Stimulated activated naive CD8-positive, alpha-beta T cell treated with anti-CD3 and anti-CD28 coated beads, Interleukin-15, Interleukin-2, amounts not matched to agents 100 ng/mL and 50 ng/mL, for 24 hours (primary cell): ENCODE measurements around the gene TMEM203.

Experiments
- H3K27ac Mint-ChIP-seq: one replicate; pipeline ENCODE4 v1.8.0; 2021; ENCODE audit warnings: mild to moderate bottlenecking, mixed read lengths
- H3K27me3 Mint-ChIP-seq: one replicate; pipeline ENCODE4 v1.8.0; 2021; ENCODE audit warnings: mixed read lengths
- H3K36me3 Mint-ChIP-seq: one replicate; pipeline ENCODE4 v1.8.0; 2021; ENCODE audit warnings: low read depth, mixed read lengths
- H3K4me1 Mint-ChIP-seq: one replicate; pipeline ENCODE4 v1.8.0; 2021; ENCODE audit warnings: low read depth, mixed read lengths
- H3K4me3 Mint-ChIP-seq: one replicate; pipeline ENCODE4 v1.8.0; 2021; ENCODE audit warnings: mild to moderate bottlenecking, mixed read lengths
- H3K9me3 Mint-ChIP-seq: one replicate; pipeline ENCODE4 v1.8.0; 2021; ENCODE audit warnings: mixed read lengths

TMEM203 gene

GRCh38 chr9:137167277-137167746 is 38.1 kb downstream of the TMEM203 start:
- Mint-ChIP-seq H3K27me3 (peaks cover 21% of the 10 kb centered on the region), H3K9me3 (no peaks in the 10 kb centered on the region), H3K27ac (no peak overlapping the region), H3K4me3 (no peak overlapping the region), H3K4me1 (peaks cover 4% of the 10 kb centered on the region), H3K36me3 (no peaks in the 10 kb centered on the region)

- Mint-ChIP-seq H3K4me1 (peaks cover 4% of the 10 kb centered on the region), H3K4me3 (no peak overlapping the region), H3K9me3 (no peaks in the 10 kb centered on the region), H3K27ac (no peak overlapping the region), H3K27me3 (peaks cover 24% of the 10 kb centered on the region), H3K36me3 (no peaks in the 10 kb centered on the region)
These were observed 38.8 kb downstream of the TMEM203 start for GRCh38 chr9:137166380-137167229.

- Mint-ChIP-seq H3K36me3 (no peaks in the 10 kb centered on the region), H3K4me1 (peaks cover 4% of the 10 kb centered on the region), H3K4me3 (no peak overlapping the region), H3K9me3 (no peaks in the 10 kb centered on the region), H3K27ac (no peak overlapping the region), H3K27me3 (peaks cover 22% of the 10 kb centered on the region)
These were observed 40.1 kb downstream of the TMEM203 start for GRCh38 chr9:137165250-137165836.

GRCh38 chr9:137164370-137165249 is 40.8 kb downstream of the TMEM203 start:
- H3K4me3 Mint-ChIP-seq = no peak overlapping the region
- no peaks in the 10 kb centered on the region for H3K36me3 Mint-ChIP-seq

GRCh38 chr9:137163805-137164204 is 41.6 kb downstream of the TMEM203 start:
- H3K27me3 Mint-ChIP-seq = peaks cover 29% of the 10 kb centered on the region
- H3K4me1 Mint-ChIP-seq = peaks cover 7% of the 10 kb centered on the region
- no peak overlapping the region for H3K4me3 Mint-ChIP-seq
- no peaks in the 10 kb centered on the region for H3K9me3 Mint-ChIP-seq
- H3K27ac Mint-ChIP-seq = no peak overlapping the region
- H3K36me3 Mint-ChIP-seq = no peaks in the 10 kb centered on the region

More at GRCh38 chr9:137164370-137165249, 40.8 kb downstream of the TMEM203 start:
- Mint-ChIP-seq H3K9me3 (no peaks in the 10 kb centered on the region), H3K4me1 (peaks cover 4% of the 10 kb centered on the region), H3K27me3 (peaks cover 23% of the 10 kb centered on the region), H3K27ac (no peak overlapping the region)

- Mint-ChIP-seq H3K4me1 (peaks cover 6% of the 10 kb centered on the region), H3K27ac (no peak overlapping the region), H3K27me3 (peaks cover 29% of the 10 kb centered on the region), H3K4me3 (no peak overlapping the region), H3K36me3 (no peaks in the 10 kb centered on the region), H3K9me3 (no peaks in the 10 kb centered on the region)
These were observed 42.1 kb downstream of the TMEM203 start for GRCh38 chr9:137163365-137163715.

GRCh38 chr9:137162505-137163364 is 42.7 kb downstream of the TMEM203 start:
- H3K27ac Mint-ChIP-seq = no peak overlapping the region
- no peaks in the 10 kb centered on the region for H3K9me3 Mint-ChIP-seq
- H3K4me1 Mint-ChIP-seq = peaks cover 6% of the 10 kb centered on the region
- H3K4me3 Mint-ChIP-seq = no peak overlapping the region
- peaks cover 35% of the 10 kb centered on the region for H3K27me3 Mint-ChIP-seq
- no peaks in the 10 kb centered on the region for H3K36me3 Mint-ChIP-seq

- H3K36me3 Mint-ChIP-seq = no peaks in the 10 kb centered on the region
- H3K27me3 Mint-ChIP-seq = peaks cover 35% of the 10 kb centered on the region
- H3K4me3 Mint-ChIP-seq = no peak overlapping the region
- H3K4me1 Mint-ChIP-seq = peaks cover 12% of the 10 kb centered on the region
- no peak overlapping the region for H3K27ac Mint-ChIP-seq
- H3K9me3 Mint-ChIP-seq = no peaks in the 10 kb centered on the region
These were observed 43.6 kb downstream of the TMEM203 start for GRCh38 chr9:137161558-137162486.

- Mint-ChIP-seq H3K4me3 (no peak overlapping the region), H3K9me3 (no peaks in the 10 kb centered on the region), H3K27me3 (peaks cover 32% of the 10 kb centered on the region), H3K4me1 (peaks cover 12% of the 10 kb centered on the region), H3K36me3 (no peaks in the 10 kb centered on the region), H3K27ac (no peak overlapping the region)
These were observed 44.5 kb downstream of the TMEM203 start for GRCh38 chr9:137160716-137161557.

- peaks cover 36% of the 10 kb centered on the region for H3K27me3 Mint-ChIP-seq
- no peak overlapping the region for H3K4me3 Mint-ChIP-seq
- no peaks in the 10 kb centered on the region for H3K36me3 Mint-ChIP-seq
- no peak overlapping the region for H3K27ac Mint-ChIP-seq
- peaks cover 12% of the 10 kb centered on the region for H3K4me1 Mint-ChIP-seq
- no peaks in the 10 kb centered on the region for H3K9me3 Mint-ChIP-seq
These were observed 45.4 kb downstream of the TMEM203 start for GRCh38 chr9:137160054-137160425.

GRCh38 chr9:137159105-137160053 is 46.1 kb downstream of the TMEM203 start:
- Mint-ChIP-seq H3K27me3 (peaks cover 40% of the 10 kb centered on the region), H3K27ac (no peak overlapping the region), H3K9me3 (no peaks in the 10 kb centered on the region), H3K4me1 (peaks cover 12% of the 10 kb centered on the region), H3K4me3 (no peak overlapping the region), H3K36me3 (no peaks in the 10 kb centered on the region)

- Mint-ChIP-seq H3K27ac (no peak overlapping the region), H3K27me3 (peaks cover 40% of the 10 kb centered on the region), H3K36me3 (no peaks in the 10 kb centered on the region), H3K9me3 (no peaks in the 10 kb centered on the region), H3K4me3 (no peak overlapping the region), H3K4me1 (peaks cover 12% of the 10 kb centered on the region)
These were observed 46.8 kb downstream of the TMEM203 start for GRCh38 chr9:137158625-137159024.
